GM18907 (cell line): ENCODE measurements around the gene KIF16B.
A peak's percentile ranks its signal among the peaks of the same experiment; 100 is the strongest.

Source experiments
- ATAC-seq: cut with Tn5 transposase; IDR thresholded peaks from one replicate; pipeline ENCODE4 v1.9.1; 2021; ENCODE audit warnings: mild to moderate bottlenecking, moderate library complexity; ENCODE audit not compliant: unreplicated experiment

The KIF16B gene

DNA sequence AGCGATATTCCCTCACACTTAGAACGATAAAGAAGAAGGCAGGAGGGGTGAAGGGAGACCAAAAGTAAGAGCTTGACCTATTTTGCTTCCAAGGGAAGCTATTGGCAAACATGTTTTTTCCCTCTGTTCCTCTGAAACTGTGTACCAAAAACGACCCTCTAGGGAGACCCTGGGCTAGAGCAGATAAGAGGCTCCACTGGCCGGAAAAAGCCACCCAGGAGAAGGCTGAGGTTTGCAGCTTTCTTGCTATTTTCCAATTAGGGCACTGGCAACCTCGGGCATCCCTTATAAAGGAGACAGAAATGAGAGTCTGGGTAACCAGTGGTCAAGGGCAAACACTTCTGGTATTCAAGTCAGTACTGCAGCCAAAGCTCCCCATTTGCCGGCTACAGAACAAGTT lies 168.0 kb downstream of the KIF16B start:
- no peak for ATAC-seq

DNA sequence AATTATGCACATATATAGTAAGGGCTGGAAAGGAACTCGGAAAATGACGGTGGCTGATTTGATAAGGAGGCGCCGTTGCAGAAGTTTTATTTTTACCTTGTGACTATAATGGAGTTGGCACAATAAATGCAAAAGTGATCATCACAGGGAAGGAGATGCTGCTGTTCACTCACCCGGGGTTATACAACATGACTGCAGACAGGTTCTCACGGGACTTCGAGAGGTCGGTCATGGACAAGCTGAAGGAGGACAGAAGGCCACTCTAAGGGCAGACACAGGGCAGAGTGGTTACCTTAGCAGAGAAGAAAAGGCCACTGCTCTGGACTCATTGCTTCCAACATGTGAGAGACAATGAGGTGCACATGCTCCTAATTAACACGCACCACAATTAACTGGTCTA lies 168.6 kb downstream of the KIF16B start:
- ATAC-seq = no peak

DNA sequence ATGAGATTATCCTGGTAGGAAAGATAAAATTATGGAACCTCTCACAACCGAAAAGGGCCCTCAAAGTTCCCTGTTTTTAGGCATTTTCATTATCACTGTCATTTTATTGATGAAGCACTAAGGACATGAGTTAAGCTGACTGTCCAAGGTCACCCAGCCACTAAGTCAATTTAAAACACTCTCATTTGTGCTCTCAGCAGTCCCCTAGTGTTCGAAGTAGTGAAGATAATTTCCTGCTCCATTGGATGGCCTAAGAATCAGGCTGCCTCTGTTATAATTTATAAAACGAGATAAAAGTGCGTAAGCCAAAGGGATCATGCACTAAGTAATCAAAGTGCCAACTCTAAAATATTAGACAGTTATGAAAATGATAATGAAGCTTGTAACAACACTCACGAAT lies 169.1 kb downstream of the KIF16B start:
- no peak for ATAC-seq

DNA sequence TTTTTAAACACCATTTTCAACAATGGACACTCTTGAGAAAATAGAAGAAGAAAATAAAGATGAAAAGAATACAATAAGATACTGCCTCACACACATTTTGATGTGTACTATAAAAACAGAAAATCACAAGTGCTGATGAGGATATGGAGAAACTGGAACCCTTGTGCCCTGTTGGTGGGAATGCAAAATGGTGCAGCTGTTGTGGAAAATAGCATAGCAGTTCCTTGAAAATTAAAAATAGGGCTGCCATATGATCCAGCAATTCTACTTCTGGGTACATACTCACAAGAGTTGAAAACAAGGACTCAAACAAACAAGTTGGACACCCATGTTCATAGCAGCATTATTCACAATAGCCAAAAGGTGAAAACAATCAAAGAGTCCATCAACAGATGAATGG lies 173.0 kb downstream of the KIF16B start:
- no peak for ATAC-seq

DNA sequence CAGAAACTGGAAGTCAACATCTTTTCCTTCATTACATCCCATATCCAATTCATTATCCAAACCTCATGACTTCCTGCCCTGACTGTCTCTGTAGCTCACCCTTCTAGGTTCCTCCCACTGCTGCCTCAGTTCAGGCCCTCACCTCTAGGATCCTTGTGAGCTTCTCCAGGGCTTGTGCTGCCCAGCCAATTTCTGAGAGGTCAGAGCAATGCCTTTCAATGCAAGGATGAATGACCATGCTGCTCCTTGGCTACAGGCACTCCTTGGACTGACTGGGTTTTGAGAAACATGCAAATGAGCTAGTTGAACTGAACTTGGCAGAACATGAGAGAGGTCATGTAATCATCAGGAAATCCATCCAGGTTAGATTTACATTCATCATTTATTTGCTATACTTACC lies 173.4 kb downstream of the KIF16B start:
- no peak for ATAC-seq

DNA sequence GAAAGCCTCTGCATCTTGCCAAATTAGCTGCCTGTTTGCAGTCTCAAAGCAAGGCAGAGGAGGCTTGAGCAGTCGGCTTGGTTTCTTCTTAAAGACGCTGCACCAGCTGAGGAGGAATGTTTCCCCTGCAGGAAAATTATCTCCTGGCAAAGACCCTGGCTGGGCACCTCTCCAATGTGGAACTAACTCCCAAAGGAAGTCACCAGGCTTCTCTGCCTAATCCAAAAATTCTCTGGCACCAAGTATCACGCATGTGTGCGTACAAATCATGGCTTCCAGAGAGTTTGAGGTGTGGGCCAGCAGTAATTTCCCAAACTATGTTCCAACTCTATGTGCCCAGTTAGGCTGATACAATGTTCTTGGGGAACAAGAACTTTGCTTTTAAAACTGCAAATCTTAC lies 176.2 kb downstream of the KIF16B start:
- ATAC-seq = no peak

DNA sequence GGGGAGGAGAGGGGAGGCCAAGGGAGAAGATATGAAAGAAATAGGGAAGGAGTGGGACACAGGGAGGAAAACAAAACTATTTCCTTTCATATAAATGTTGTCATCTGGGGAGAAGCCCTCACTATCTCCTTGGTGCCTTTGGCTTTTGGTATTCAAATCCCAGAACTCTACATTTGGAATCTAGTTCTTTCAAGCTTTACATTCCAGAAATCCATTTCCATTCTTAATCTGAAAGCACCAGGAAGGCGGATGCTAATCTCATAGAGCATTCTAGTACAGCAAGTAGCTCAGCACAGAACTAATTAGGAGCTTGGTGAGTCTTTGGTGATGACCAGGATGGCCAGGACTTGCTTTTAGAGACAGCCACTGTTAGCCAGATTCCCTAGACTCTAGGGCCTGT lies 177.9 kb downstream of the KIF16B start:
- ATAC-seq = no peak

DNA sequence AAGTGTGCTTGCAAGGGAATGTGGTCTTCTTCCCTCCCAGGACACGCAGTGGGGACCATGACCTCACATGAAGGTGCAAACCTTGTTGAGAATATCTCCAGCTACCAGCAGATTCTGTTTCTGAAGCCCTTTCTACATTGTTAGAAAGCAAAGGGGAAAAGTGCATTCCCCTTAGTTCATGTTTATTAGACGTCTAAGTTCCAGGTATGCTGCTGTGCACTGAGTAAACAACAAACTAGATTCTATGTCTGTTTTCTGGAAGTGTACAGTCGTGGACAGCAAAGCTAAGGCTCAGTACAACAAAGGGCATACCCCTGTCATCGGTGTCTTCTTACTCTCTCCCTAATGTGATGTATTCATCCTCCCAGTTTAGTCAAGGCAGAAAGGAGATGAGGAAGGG lies 178.5 kb downstream of the KIF16B start:
- ATAC-seq = no peak

DNA sequence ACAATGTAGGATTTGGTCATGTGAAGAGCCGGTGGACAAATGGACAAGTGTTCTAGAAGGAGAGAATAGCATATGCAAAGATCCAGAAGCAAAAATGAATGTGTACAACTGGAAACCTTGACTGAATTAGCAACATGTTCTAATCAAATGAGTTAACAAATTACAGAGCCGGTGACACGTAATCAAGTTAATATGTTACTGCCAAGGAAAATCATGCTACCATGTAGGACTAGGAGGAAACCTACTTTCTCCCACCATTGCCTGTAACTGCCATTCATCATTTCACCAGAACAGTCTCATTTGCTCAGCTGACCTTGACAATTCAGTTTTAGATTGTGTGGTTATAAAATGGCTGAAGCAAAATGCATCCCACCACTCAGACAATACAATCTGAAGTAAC lies 179.4 kb downstream of the KIF16B start:
- ATAC-seq = no peak

DNA sequence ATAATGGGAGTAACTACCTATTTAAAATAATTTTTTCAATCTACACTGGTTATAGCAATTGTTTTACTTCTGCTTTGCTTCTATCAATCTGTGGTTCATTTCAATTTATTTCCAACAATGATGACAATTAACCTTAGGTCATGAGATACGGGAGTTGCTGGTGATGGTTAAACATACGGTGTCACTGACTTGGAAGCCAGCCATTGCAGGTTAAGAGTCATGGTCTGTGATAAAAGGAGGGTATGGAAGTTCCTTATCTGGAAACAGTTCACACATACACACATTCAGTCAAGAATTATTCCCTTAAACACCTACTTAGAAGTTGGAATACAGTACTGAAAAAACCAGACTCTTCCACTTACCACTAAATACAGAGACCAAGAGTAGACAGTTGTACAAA lies 180.0 kb downstream of the KIF16B start:
- ATAC-seq = no peak

DNA sequence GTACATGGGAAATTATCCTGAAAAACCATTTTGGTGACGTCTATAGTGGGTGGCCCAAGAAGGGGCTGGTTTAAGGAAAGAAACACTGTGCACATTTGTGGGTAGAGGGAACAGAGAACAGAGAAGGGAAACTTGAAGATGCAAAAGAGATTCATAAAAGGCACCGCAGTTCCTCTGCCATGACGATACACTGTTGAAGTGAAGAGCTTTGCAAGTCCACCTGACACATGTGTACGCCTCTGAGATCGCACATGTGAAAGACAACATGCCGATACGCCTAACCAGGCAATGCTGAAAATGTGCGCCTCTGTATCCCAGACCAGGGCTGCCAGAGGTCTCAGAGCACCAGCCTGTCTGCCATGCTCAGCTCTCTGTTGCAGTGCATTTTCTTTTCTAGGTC lies 180.9 kb downstream of the KIF16B start:
- peak; percentile 98 for ATAC-seq

DNA sequence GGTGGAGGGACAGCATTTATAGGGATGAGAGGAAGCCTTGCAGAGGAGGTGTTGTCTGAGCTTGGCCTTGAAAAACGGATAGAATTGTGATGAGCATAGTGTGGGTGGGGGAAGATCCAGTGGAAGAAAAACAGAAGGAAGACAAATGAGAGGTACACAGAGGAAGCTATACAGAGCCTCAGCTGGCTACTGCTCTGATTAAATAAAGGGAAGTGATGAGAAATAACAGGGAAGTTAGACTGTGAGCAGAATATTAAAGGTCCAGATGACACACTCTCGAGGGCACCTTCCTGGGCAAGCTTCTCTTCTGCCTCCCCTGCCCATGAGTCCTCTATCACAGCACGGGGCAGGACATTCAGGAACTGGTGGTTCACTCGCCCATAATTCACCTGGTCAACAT lies 182.3 kb downstream of the KIF16B start:
- ATAC-seq = no peak

DNA sequence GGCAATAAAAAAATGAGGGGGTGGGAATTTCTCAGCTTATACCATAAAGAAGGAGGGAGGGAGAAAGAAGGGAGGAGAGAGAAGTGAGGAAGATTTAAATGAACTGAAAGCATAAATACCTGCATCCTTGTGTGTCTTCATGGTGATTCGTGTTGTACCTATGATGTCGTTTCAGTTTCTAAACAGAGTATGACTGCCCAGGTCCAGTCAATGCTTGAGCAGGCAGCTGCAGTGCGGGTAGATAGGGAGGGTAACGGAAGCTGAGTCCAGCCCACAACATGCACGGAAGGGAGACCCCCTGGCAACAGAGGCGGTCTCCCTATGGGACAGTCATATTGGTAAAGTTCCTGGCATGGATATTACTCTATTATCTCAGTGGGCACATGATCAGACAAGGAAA lies 184.5 kb downstream of the KIF16B start:
- peak; percentile 45 for ATAC-seq

DNA sequence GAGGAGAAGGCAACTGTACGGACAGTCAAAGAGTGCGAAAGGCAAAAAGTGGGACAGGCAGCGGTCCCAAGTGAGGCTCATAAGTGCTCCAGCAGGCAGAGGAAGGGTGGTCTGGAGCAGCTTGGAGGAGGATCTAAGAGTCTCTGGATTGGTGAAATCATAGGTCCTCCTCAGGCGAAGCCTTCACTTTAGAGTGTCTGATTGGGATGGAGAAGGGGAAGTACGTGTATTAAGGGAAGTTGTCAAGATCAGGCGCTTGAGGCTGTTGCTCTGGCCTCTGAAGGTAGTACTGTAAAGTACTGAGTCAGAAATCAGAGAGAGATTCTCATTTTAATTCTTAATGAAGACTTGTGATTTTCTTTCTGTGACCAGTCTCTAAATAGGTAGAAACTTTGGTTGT lies 185.6 kb downstream of the KIF16B start:
- no peak for ATAC-seq

DNA sequence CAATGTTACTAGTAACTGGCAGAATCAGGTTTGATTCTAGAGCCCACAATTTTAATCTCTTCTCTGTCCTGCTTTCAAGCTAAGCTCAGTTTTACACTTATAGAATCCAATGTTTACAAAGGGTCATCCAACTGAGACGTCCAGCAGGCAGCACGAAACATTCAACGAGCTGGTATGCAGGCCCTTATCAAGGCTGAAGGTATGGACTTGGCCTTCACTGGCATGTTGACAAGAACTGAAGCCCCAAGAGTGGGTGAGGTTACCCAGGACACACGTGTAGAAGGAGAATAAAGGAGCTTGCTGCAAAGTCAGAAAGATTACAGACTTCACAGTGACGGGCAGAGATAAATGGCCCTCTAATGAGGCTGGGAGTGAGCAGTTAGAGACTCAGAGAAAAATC lies 187.4 kb downstream of the KIF16B start:
- no peak for ATAC-seq

DNA sequence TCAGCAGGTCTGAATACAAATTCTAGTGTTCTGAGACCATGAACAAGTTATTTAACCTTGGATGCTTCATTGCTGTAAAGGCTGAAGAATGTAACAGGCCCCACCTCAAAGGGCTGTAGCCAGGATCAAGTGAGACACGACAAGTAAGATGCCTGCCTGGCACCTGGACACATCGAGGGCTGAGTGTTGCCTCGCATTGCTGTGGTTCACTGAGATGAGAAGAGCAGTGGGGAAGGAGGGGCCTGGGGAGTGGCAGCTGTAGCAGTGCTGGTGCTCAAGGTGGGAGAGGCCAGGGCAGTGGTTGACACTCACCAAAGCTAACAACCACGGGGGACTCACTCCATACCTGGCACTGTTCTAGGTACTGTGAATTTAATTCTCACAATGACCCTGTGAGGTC lies 187.8 kb downstream of the KIF16B start:
- no peak for ATAC-seq

DNA sequence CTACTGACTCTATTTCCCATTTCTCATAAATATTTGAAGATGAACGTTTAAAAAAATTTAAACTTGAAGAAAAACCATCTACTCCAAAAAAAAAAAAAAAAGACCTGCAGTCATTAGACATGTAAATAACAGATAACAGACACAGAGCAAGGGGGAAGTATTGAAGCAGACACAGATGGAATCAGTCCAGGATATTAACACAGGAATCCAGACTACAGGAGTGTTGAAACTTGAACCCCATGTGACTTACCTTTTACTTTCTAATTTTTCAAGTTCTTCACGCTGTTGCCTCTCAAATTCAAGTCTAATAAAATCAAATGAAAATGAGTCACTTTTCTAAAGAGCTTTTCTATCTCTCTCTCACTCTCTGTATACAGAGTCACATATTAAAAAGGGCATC lies 191.8 kb downstream of the KIF16B start:
- no peak for ATAC-seq

DNA sequence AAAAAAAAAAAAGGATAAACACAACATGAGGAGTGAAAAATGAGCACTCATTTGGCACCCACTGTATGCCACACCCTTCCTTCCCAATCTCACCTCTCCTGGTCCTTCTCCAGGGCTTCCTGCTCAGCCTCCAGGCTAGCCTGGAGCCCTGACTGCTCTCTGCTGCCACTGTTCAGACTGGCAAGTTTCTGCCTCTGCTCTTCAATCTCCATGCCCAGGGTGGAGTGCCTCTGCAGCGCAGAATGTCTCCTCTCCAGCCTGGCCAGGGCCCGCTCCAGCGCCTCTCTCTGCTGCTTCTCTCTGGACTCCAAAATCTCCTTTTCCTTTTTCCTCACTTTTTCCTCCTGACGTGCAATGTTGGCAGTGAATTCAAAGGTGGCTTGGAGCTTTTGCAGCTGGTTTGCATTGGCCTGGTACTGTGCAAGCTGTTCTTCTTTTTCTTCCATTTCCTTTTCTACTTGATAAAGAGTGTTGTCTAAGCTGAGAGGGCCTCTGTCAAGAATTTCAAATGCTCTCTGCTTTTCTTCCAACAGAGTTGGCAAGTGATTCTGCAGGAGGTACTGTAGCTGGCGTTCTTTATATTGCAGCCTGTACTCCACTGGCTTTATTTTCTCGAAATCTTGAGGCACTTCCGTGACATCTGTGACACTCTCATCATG lies 194.4 kb downstream of the KIF16B start:
- no peak for ATAC-seq

DNA sequence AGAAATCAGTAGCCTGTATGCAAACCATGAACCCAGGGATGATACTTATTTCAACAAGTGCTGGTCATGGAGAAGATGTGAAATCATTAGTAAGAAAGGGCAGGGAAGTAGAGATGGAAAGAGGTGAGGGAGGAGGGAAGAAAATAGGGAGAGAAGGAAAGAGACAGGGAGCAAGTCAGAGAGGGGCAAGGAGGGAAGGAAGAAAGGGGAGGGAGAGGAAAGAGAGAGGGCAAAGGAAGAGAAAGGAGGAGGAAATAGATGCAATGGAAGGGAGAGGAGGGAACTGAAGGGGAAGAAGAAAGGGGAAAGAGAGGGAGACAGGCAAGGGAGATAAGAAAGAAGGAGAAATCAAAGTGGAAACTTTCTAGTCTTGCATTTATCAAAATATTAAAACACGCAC lies 195.1 kb downstream of the KIF16B start:
- no peak for ATAC-seq

DNA sequence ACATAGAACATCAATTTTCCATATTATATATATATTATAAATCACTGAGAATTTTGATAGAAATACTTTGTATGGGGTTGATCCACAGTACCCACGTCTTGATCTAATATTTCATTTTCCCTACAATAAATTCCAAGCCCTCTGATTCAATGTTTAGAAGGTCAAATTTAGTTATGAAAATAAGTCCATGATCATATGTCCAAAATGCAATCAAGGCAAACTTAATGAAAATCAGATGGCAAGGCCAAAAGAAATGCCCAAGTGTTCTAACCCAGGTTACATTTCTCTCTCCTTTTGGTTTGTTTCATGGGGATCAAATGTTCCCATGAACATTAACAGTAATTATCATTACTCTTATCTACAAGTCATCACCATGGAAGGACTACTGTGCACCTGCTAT lies 203.8 kb downstream of the KIF16B start:
- no peak for ATAC-seq

DNA sequence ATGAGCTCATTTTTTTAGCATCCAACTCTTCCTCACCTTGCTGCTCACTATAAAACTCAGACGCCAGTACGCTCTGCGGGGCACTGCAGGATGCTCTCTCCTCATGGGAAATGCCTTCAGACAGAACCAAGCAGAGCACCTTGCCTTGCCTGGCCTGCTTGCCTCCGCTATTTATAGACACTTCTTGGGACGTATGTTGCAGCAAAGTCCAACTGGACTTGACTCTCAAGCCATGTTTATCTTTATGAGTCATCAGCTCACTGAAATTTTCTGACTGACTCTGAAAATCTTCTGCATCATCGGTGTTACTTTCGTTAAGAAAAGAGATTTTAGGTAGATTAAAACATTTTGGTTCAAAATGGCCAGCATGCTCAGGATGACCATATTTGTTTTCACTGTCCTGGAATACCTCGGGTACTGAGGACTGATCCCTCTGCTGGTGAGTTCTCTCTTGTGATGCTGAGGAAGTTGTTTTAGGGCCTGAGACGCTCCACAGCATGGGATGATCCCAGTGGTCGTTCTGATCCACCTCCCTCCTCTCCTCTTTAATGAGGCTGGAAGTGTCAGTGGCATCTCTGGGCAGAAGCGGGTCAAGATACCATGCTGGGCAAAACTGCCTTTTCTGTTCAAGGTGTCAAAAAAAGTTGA lies 204.5 kb downstream of the KIF16B start:
- no peak for ATAC-seq

DNA sequence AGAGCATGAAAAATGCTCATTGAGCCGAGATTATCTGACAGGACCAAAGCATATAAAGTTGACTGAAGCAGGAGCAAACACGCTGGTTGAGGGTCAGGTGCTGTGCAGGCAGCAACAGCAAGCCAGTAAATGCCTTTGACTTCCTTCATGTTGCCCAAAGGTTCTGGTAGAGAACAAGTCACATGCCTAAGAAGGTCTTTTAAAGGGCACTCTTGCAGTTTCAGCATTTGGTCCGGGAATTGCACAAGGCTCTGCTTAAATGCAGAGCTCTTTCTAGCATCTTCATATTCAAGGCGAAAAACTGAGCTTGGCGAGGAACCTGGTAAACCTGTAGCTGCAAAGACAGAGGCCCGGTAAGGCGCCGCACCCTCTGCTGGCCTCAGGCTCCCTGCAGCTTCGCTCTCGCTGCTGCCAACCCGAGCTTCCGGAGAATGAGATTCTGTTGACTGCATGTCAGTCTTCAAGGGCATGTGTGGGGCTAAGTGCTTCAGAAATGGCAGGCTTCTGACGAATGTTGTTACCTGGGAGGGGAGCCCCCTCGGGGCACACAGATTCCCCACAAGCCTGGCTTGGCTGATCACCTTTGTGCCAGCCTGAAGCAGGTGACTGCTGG lies 205.2 kb downstream of the KIF16B start:
- ATAC-seq = no peak

DNA sequence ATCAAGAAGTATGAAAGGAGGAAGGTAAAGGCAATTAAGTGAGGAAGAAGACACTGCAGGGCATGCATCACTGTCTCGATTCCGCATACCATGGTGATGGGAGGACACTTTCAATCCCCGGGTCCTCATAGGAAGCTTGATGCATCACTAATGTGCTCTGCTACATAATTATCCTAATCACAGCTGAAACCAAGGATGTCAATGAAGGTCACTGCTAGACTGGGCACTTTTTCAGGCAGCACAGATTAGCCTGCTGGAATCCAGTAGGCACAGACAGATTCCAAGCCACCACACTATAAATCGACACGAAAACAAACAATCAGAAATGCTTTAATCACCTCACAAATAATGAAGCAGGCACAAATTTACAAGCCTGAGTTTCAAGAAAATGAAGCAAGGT lies 206.7 kb downstream of the KIF16B start:
- ATAC-seq = no peak
